HepG2 (cell line): Measurements from ENCODE around the gene CIT. TPM values are rescaled to one million over a fixed set of nuclear protein-coding genes. Genes with fewer than 3 reads are reported as not detected.
A peak's percentile ranks its signal among the peaks of the same experiment; 100 is the strongest.

Experiments used
- ATF7-NPFF ChIP-seq: sonication (generic); formaldehyde crosslinking; IDR thresholded peaks from 2 replicates; pipeline ENCODE4 v1.8.1; 2023; ENCODE audit warnings: mild to moderate bottlenecking, low read depth, missing genetic modification reagents, moderate library complexity
- ATM ChIP-seq: fragments of 450-650 bp; IDR thresholded peaks from 2 replicates; pipeline ENCODE4 v1.7.1; 2017; ENCODE audit warnings: mild to moderate bottlenecking, borderline replicate concordance
- CC2D1A ChIP-seq: sonication (generic); formaldehyde crosslinking; IDR thresholded peaks from 2 replicates; pipeline ENCODE4 v1.8.1; 2023; ENCODE audit warnings: mild to moderate bottlenecking, missing genetic modification reagents
- HOXD1 ChIP-seq: sonication (generic); formaldehyde crosslinking; IDR thresholded peaks from 2 replicates; pipeline ENCODE4 v1.5.0; 2020; ENCODE audit warnings: missing genetic modification reagents
- KLF16 ChIP-seq, 2 experiments: sonication (generic) in 1 of 2; formaldehyde crosslinking in 1 of 2; IDR thresholded peaks; 2 replicates each; pipeline versions ENCODE4 v1.6.1 to v1.8.0; 2016 to 2023; ENCODE audit warnings: missing genetic modification reagents in 2 of 2, missing compliant biosample characterization in 1 of 2
- MEIS2 ChIP-seq: sonication (generic); formaldehyde crosslinking; IDR thresholded peaks from 2 replicates; pipeline ENCODE4 v1.9.0; 2021; ENCODE audit warnings: mild to moderate bottlenecking, missing genetic modification reagents
- PPARG ChIP-seq: conservative IDR thresholded peaks from 2 replicates; pipeline ENCODE4 v1.6.1; 2016; ENCODE audit warnings: missing biosample characterization, missing genetic modification reagents
- RCOR2 ChIP-seq: IDR thresholded peaks from 2 replicates; pipeline ENCODE4 v1.6.1; 2016; ENCODE audit warnings: missing biosample characterization, missing genetic modification reagents
- SKI ChIP-seq: fragments of 450-650 bp; IDR thresholded peaks from one replicate; pipeline ENCODE4 v1.6.1; 2018; ENCODE audit warnings: mild to moderate bottlenecking; ENCODE audit not compliant: partially characterized antibody
- TCF12 ChIP-seq, 2 experiments: fragments of 450-650 bp in 1 of 2; sonication (generic) in 1 of 2; formaldehyde crosslinking in 1 of 2; IDR thresholded peaks; 2 replicates each; pipeline versions ENCODE4 v1.6.1 to v1.8.0; 2017 to 2022; ENCODE audit warnings: antibody characterized with exemption in 1 of 2, mild to moderate bottlenecking in 1 of 2, missing genetic modification reagents in 1 of 2, moderate library complexity in 1 of 2
- TMF1 ChIP-seq: sonication (generic); formaldehyde crosslinking; IDR thresholded peaks from 2 replicates; pipeline ENCODE4 v1.8.1; 2022; ENCODE audit warnings: low read depth, missing genetic modification reagents
- ZIK1 ChIP-seq: sonication (generic); formaldehyde crosslinking; IDR thresholded peaks from 2 replicates; pipeline ENCODE4 v1.5.0; 2020; ENCODE audit warnings: mild to moderate bottlenecking, low read depth, missing genetic modification reagents, borderline replicate concordance
- ZNF343 ChIP-seq: sonication (generic); formaldehyde crosslinking; IDR thresholded peaks from 2 replicates; pipeline ENCODE4 v1.4.0; 2020; ENCODE audit warnings: mild to moderate bottlenecking, missing genetic modification reagents
- ZNF563 ChIP-seq: sonication (generic); formaldehyde crosslinking; IDR thresholded peaks from 2 replicates; pipeline ENCODE4 v1.8.0; 2022; ENCODE audit warnings: mild to moderate bottlenecking, moderate library complexity, missing genetic modification reagents
- ZNF761 ChIP-seq: sonication (generic); formaldehyde crosslinking; conservative IDR thresholded peaks from 2 replicates; pipeline ENCODE4 v1.4.0; 2020; ENCODE audit warnings: mild to moderate bottlenecking, missing genetic modification reagents
- polyA plus RNA-seq, 8 experiments: library from polyadenylated mRNA; depleted of rRNA in 3 of 8; stranded (reverse) in 7 of 8; unstranded in 1 of 8; fragments of >200 nt; fragmentation: Illumina TruSeq in 4 of 8; extraction: Trizol in 4 of 8; gene quantifications; 2 replicates each; pipeline versions ENCODE4 v1.2.1 to v1.2.3, GENCODE V29; 2011 to 2016; ENCODE audit warnings: low read depth in 4 of 8, missing spikeins in 1 of 8, mixed read lengths in 1 of 8; ENCODE audit not compliant: insufficient read depth in 1 of 8
- total RNA-seq, 5 experiments: library from RNA; depleted of rRNA; stranded (reverse); fragments of >200 nt; fragmentation: Illumina TruSeq; extraction: Trizol; gene quantifications; 2 replicates each; pipeline ENCODE4 v1.2.3, GENCODE V29; 2016; ENCODE audit warnings: low read depth in 1 of 5
- TF ChIP-seq, protein P1 (sequence below): IDR thresholded peaks from 2 replicates; pipeline ENCODE4 v1.6.1; 2018; ENCODE audit warnings: missing genetic modification reagents, mild to moderate bottlenecking, missing compliant biosample characterization
- TF ChIP-seq, protein P2 (sequence below): sonication (generic); formaldehyde crosslinking; IDR thresholded peaks from 2 replicates; pipeline ENCODE4 v1.9.0; 2021; ENCODE audit warnings: missing genetic modification reagents, mild to moderate bottlenecking, borderline replicate concordance
- TF ChIP-seq, protein P3 (sequence below): sonication (generic); formaldehyde crosslinking; IDR thresholded peaks from 2 replicates; pipeline ENCODE4 v1.5.0; 2020; ENCODE audit warnings: mild to moderate bottlenecking, missing genetic modification reagents
- TF ChIP-seq, protein P4 (sequence below): sonication (generic); formaldehyde crosslinking; IDR thresholded peaks from 2 replicates; pipeline ENCODE4 v1.4.0; 2020; ENCODE audit warnings: missing genetic modification reagents, borderline replicate concordance
- TF ChIP-seq, protein P5 (sequence below): sonication (generic); formaldehyde crosslinking; IDR thresholded peaks from 2 replicates; pipeline ENCODE4 v1.5.1; 2020; ENCODE audit warnings: mild to moderate bottlenecking, missing genetic modification reagents, moderate library complexity

The CIT gene
- total and polyA plus RNA-seq, 2 of the 13 experiments (the other 11 are each of a cell fraction or from before 2014, with no cell fraction given) = 7.7 to 11.7 TPM

DNA sequence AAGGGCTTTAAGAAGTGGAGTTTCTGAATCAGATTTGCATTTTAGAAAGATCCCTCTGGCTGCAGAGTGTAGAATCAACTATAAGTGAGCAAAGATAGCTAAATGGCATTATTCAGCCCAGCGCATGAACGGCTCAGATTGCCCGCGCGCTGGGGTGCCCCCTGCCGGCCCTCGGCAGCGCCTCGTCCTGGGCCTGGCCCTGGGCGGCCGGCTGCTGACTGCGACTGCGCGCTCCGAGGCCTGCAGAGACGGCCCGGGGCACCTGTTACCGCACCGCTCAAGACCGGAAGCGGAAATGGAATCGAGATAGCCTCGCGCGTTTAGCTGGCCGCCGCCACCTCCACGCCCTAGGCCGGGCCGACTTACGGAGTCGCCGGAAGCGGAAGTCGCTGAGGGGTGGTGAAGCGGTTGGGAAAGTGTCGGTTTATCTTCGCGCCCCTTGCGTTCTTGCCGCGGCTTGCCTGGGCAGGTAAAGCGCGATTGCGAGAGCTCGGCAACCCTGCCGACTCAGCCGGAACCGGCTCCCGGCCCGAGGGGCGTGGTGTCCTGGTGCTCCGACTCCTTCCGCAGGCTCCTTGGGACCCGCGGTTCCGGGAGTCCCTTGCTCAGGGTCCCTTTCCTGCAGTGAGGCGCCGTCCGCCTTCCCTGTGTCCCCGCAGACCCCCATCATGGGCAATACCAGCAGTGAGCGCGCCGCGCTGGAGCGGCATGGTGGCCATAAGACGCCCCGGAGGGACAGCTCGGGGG, 209.4 kb downstream of the CIT start, which contains the start of gene PRKAB1 (continued):
- TF ChIP-seq ZNF343 (CRISPR knock-in tag) (no peak), ZNF563 (CRISPR knock-in tag) (peak; percentile 46), HOXD1 (CRISPR knock-in tag) (peak; percentile 30; the same call in 1 of the 2 replicates), ZNF761 (CRISPR knock-in tag) (no peak), TCF12 (IDR thresholded peaks at IDR 0.05) (no peak), TCF12 (CRISPR knock-in tag; IDR thresholded peaks at IDR 0.05) (peak; percentile 70; the same call in 1 of the 2 replicates), MEIS2 (no peak), ATM (no peak), ATF7-NPFF (CRISPR knock-in tag) (peak; percentile 74), TMF1 (CRISPR knock-in tag) (peak; percentile 30; the same call in 1 of the 2 replicates), PPARG (CRISPR knock-in tag) (0 out of 2 replicates have a peak, but pooled peaks have one; percentile 26), RCOR2 (CRISPR knock-in tag) (no peak), SKI (peak; percentile 41), CC2D1A (CRISPR knock-in tag) (0 out of 2 replicates have a peak, but pooled peaks have one; percentile 49), KLF16 (CRISPR knock-in tag; IDR thresholded peaks at IDR 0.05) (peak in 1 of 2 experiments; percentile 87; a peak in 1 of 4 replicates), ZIK1 (CRISPR knock-in tag) (peak; percentile 74; the same call in 1 of the 2 replicates)
- TF ChIP-seq, protein P1, sequence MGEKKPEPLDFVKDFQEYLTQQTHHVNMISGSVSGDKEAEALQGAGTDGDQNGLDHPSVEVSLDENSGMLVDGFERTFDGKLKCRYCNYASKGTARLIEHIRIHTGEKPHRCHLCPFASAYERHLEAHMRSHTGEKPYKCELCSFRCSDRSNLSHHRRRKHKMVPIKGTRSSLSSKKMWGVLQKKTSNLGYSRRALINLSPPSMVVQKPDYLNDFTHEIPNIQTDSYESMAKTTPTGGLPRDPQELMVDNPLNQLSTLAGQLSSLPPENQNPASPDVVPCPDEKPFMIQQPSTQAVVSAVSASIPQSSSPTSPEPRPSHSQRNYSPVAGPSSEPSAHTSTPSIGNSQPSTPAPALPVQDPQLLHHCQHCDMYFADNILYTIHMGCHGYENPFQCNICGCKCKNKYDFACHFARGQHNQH = peak; percentile 61; the same call in 1 of the 2 replicates
- TF ChIP-seq, protein P2, sequence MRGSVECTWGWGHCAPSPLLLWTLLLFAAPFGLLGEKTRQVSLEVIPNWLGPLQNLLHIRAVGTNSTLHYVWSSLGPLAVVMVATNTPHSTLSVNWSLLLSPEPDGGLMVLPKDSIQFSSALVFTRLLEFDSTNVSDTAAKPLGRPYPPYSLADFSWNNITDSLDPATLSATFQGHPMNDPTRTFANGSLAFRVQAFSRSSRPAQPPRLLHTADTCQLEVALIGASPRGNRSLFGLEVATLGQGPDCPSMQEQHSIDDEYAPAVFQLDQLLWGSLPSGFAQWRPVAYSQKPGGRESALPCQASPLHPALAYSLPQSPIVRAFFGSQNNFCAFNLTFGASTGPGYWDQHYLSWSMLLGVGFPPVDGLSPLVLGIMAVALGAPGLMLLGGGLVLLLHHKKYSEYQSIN = no peak
- TF ChIP-seq, protein P3, sequence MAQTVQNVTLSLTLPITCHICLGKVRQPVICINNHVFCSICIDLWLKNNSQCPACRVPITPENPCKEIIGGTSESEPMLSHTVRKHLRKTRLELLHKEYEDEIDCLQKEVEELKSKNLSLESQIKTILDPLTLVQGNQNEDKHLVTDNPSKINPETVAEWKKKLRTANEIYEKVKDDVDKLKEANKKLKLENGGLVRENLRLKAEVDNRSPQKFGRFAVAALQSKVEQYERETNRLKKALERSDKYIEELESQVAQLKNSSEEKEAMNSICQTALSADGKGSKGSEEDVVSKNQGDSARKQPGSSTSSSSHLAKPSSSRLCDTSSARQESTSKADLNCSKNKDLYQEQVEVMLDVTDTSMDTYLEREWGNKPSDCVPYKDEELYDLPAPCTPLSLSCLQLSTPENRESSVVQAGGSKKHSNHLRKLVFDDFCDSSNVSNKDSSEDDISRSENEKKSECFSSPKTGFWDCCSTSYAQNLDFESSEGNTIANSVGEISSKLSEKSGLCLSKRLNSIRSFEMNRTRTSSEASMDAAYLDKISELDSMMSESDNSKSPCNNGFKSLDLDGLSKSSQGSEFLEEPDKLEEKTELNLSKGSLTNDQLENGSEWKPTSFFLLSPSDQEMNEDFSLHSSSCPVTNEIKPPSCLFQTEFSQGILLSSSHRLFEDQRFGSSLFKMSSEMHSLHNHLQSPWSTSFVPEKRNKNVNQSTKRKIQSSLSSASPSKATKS (CRISPR knock-in tag) = no peak
- TF ChIP-seq, protein P4, sequence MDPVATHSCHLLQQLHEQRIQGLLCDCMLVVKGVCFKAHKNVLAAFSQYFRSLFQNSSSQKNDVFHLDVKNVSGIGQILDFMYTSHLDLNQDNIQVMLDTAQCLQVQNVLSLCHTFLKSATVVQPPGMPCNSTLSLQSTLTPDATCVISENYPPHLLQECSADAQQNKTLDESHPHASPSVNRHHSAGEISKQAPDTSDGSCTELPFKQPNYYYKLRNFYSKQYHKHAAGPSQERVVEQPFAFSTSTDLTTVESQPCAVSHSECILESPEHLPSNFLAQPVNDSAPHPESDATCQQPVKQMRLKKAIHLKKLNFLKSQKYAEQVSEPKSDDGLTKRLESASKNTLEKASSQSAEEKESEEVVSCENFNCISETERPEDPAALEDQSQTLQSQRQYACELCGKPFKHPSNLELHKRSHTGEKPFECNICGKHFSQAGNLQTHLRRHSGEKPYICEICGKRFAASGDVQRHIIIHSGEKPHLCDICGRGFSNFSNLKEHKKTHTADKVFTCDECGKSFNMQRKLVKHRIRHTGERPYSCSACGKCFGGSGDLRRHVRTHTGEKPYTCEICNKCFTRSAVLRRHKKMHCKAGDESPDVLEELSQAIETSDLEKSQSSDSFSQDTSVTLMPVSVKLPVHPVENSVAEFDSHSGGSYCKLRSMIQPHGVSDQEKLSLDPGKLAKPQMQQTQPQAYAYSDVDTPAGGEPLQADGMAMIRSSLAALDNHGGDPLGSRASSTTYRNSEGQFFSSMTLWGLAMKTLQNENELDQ = 0 out of 2 replicates have a peak, but pooled peaks have one; percentile 16
- TF ChIP-seq, protein P5, sequence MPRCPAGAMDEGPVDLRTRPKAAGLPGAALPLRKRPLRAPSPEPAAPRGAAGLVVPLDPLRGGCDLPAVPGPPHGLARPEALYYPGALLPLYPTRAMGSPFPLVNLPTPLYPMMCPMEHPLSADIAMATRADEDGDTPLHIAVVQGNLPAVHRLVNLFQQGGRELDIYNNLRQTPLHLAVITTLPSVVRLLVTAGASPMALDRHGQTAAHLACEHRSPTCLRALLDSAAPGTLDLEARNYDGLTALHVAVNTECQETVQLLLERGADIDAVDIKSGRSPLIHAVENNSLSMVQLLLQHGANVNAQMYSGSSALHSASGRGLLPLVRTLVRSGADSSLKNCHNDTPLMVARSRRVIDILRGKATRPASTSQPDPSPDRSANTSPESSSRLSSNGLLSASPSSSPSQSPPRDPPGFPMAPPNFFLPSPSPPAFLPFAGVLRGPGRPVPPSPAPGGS = 0 out of 2 replicates have a peak, but pooled peaks have one; percentile 27
